ENCODE measurements around the gene TMEM79. TPM values are rescaled to one million over a fixed set of nuclear protein-coding genes. Genes with fewer than 3 reads are reported as not detected.

Gene TMEM79, protein sequence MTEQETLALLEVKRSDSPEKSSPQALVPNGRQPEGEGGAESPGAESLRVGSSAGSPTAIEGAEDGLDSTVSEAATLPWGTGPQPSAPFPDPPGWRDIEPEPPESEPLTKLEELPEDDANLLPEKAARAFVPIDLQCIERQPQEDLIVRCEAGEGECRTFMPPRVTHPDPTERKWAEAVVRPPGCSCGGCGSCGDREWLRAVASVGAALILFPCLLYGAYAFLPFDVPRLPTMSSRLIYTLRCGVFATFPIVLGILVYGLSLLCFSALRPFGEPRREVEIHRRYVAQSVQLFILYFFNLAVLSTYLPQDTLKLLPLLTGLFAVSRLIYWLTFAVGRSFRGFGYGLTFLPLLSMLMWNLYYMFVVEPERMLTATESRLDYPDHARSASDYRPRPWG
- 7.4 to 8.6 TPM (median 7.5 TPM) in 5 replicates for total RNA-seq (2022; extraction: Qiagen RNA extraction)

DNA sequence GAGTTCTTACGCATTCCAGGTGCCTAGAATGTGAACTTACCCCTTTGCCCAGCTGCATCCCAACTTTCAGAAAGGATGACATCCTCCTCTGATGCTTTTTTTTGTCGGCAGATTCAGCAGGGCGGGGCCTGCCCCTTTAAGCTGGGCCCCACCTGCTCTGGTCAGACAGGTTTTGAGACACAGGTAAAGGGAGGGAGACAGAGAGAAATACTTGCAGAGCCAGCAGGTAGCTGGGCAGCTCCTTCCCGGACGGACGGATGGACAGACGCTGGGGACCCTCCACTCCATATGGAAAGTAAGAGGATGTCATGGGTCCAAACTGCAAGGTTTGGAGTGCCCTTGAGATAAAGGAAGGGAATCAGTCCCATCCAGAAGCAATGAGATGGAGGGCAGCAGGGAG lies at the start of gene TMEM79:
Gene TMEM79, plus strand, starts transcription at position 214 of the 400 bp plus-strand sequence. CDS start 902 bp downstream, outside the sequence.

DNA sequence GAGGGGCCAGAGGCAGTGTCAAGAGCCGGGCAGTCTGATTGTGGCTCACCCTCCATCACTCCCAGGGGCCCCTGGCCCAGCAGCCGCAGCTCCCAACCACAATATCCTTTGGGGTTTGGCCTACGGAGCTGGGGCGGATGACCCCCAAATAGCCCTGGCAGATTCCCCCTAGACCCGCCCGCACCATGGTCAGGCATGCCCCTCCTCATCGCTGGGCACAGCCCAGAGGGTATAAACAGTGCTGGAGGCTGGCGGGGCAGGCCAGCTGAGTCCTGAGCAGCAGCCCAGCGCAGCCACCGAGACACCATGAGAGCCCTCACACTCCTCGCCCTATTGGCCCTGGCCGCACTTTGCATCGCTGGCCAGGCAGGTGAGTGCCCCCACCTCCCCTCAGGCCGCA lies 42.2 kb upstream of the TMEM79 start, which contains the start of gene BGLAP:
Gene BGLAP, plus strand, starts transcription at position 259 of the 400 bp plus-strand sequence. Its CDS starts 48 bp downstream, at position 307.

DNA sequence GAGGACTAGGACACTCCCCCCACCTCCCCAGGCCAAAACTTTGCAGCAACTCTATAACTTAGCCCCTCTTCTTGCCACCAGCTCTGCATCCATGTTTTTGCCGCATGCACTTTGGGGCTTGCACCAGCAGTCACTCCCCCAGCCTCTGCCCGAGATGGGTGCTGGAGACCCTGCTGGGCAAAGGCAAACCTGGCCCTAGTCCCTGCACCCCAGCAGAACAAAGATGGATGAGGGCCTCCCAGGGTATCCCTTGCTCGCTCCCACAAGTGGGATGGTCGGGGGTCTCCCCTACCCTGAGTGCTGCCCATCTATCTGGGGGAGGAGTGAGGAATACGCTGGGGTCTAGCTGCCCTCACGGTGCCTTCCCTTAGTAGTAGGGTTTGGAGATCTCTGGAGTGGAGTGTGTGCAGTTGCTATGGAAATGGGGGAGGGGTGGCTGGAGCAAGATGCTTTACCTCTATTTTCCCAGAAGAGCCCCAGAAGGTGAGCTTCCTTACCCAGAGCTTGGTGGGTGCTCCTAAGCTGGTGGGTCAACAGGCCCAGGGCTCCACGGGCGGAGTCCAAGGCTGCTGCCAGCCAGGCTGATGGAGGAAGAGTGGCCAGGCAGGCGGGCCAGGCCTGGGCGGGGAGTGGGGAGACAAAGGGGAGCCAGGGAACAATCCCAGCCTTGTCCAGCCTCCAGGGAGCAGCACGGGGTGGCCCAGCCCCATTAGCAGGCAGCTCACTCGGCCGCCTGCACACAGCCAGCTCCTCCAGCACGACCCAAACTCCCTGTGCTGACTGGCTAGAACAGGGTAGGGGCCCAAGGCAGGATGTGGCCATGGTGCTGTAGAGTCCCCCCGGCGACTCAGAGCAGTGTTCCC lies 36.4 kb upstream of the TMEM79 start, which contains the start of gene PAQR6:
Gene PAQR6, minus strand, starts transcription at position 597 of the 863 bp plus-strand sequence. CDS start 1,325 bp downstream, outside the sequence.

DNA sequence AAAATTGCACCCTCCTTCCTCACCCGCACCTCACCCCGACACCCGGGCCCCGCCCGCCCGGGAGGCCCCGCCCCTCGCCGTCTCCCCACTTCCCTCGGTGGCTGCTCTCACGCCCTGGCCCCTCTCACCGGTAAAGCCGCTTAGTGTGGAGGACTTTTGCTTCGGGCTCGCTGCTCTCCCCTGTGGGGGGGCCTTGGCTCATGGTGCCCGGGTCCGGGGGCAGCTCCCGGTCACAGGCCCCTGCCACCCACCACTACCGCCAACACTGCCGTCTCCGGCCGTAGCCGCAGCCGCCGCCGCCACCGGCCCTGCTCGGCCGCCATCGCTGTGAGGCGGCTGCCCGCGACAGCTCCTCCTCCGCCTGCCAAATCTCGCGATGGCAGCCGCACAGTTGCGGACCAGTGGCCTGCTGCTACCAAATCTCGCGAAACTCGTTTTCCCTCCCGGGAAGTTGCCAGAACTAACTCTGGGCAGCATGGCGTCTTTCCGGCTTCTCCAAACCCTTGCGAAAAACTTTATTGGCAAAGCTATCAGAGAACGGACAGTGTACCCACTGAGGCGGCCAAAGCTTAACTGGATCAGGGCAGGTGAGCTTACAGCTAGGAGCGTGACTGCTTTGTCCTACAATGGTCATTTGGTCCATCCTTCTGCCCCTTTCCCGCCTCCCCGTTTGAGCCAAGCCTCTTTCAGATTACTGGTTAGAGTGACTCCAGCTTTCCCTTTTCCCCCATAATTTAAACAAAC lies 1.5 kb upstream of the TMEM79 start, which contains the start of gene SMG5:
Gene SMG5, minus strand, starts transcription at position 347 of the 744 bp plus-strand sequence. Its CDS starts 145 bp downstream, at position 202.

DNA sequence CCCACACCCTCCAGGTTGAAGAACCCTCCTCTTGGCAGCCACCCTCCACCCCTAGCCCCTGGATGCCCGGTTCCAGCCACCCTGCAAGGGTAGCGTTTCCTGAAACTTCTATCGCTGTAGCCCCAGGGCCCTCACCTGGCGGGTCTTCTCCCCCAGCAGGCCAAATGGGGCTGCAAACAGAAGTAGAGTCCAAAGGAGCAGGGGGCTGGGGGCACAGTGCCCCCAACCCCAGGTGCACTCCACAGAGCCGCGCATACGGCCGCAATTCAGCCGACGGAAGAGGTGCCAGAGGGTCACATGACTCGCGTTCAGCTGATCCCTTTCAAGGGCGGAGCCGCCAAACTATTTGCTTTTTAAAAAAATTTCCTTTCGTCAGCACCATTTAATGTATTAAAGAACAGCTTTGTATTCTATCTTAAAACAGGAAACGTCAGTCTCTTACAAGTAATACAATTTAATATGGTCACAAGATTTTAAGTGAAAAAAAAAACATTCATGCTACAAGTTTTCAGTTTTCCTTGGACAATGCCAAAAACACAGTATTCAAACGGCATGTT lies 11.3 kb downstream of the TMEM79 start, which contains the start of gene GLMP:
Gene GLMP, minus strand, starts transcription at position 289 of the 557 bp plus-strand sequence. Its CDS starts 34 bp downstream, at position 255.

DNA sequence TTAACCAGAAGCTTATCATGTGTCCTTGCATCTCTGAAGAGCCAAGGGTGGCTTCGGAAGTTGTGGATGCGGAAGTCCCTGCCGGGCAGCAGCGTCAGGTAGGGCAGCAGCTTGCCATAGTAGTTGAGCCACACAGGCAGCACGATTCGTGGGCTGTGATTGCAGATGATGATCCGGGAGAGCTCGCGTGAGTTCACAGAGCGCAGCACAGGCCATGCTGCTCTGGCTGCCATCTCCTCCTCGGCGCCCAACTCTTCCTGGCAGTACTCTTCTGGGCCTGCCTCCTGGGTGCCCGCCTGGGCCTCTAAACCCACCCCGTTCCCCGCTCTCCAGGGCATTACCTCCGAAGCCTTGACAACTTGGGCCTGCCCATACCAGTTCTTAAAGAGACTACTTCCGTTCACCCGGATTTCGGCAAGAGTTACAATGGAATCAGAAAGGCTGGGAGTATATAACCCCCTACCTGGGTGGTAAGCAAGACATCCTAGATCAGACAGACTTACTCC lies 14.8 kb downstream of the TMEM79 start, which contains the start of gene VHLL:
Gene VHLL, minus strand, starts transcription at position 456 of the 506 bp plus-strand sequence. Its CDS starts 118 bp downstream, at position 338.

DNA sequence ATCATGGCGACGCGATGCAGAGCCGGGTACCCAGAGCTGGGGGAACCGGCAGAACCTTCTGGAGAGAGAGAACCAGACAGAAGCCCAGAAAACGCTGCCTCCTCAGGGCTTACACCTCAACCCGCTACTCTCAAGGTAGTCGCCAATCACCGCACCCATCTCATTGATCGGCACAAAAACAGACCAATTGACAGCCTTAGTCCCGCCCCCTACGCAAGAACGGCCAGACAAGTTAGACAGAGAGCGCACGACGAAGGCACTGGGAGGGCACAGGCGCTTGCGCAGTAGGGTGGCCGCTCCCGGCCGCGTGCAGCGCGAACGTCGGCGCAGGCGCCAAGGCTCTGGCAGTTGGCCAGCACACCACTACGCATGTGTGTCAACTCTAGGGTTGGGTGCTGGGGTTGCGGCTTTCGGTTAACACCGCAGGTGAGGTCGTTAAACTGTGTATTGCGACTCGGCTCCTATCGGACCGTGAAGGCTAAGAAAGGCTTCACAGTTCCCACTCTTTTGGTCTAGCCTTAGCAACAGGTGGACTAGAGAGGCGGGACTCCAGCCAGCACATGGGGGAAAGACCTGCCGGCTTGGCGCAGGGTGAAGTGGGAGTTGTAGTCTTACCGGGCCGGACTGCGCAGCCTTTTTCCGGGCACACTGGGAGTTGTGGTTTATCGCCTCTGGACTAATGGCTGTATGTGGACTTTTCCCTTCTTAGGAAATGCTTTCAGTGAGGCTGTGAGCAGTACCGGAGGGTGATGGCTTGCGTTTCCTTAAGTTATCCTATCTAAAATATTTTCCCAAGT lies 54.3 kb downstream of the TMEM79 start, which contains the start of the genes CCT3 and TSACC:
Gene CCT3, minus strand, starts transcription at position 113 of the 797 bp plus-strand sequence. Its CDS starts 108 bp downstream, at position 5.
Gene TSACC, plus strand, starts transcription at position 347 of the 797 bp plus-strand sequence. CDS start 1,232 bp downstream, outside the sequence.

Other genes starting within 250 kb of the TMEM79 start
- gene UBQLN4, start 230.5 kb upstream of the TMEM79 start, total RNA-seq (2022; extraction: Qiagen RNA extraction) = 34.3 to 41.2 TPM (median 40.5 TPM) in 5 replicates
- 140 to 156 TPM (median 148 TPM) in 5 replicates for gene LAMTOR2, start 229.5 kb upstream of the TMEM79 start, total RNA-seq (2022; extraction: Qiagen RNA extraction)
- gene RAB25, start 223.2 kb upstream of the TMEM79 start, total RNA-seq (2022; extraction: Qiagen RNA extraction) = 0.17 to 0.28 TPM in 2 of 5 replicates, not detected in the others
- 1.2 to 2.4 TPM (median 2.2 TPM) in 5 replicates for gene MEX3A, start 201.9 kb upstream of the TMEM79 start, total RNA-seq (2022; extraction: Qiagen RNA extraction)
- gene LMNA, start 169.6 kb upstream of the TMEM79 start, total RNA-seq (2022; extraction: Qiagen RNA extraction) = 697 to 752 TPM (median 725 TPM) in 5 replicates
- gene SEMA4A, start 130.7 kb upstream of the TMEM79 start, total RNA-seq (2022; extraction: Qiagen RNA extraction) = 0.36 to 0.43 TPM (median 0.40 TPM) in 5 replicates
- 25.7 to 32.0 TPM (median 27.0 TPM) in 5 replicates for gene SLC25A44, start 90.2 kb upstream of the TMEM79 start, total RNA-seq (2022; extraction: Qiagen RNA extraction)
- 47.7 to 63.9 TPM (median 60.3 TPM) in 5 replicates for gene PMF1, start 71.3 kb upstream of the TMEM79 start, total RNA-seq (2022; extraction: Qiagen RNA extraction)
- 0.16 to 0.62 TPM (median 0.30 TPM) in 3 of 5 replicates, not detected in the others for gene BGLAP, start 42.1 kb upstream of the TMEM79 start, total RNA-seq (2022; extraction: Qiagen RNA extraction)
- 2.7 to 4.3 TPM (median 3.3 TPM) in 5 replicates for gene PAQR6, start 36.3 kb upstream of the TMEM79 start, total RNA-seq (2022; extraction: Qiagen RNA extraction)
- 41.9 to 46.8 TPM (median 43.0 TPM) in 5 replicates for gene SMG5, start 1.5 kb upstream of the TMEM79 start, total RNA-seq (2022; extraction: Qiagen RNA extraction)
- gene GLMP, start 11.4 kb downstream of the TMEM79 start, total RNA-seq (2022; extraction: Qiagen RNA extraction) = 36.3 to 48.1 TPM (median 45.0 TPM) in 5 replicates
- gene VHLL, start 15.0 kb downstream of the TMEM79 start, total RNA-seq (2022; extraction: Qiagen RNA extraction) = not detected in 5 replicates
- gene CCT3, start 54.0 kb downstream of the TMEM79 start, total RNA-seq (2022; extraction: Qiagen RNA extraction) = 373 to 439 TPM (median 401 TPM) in 5 replicates
- 1.7 to 2.8 TPM (median 2.1 TPM) in 5 replicates for gene TSACC, start 54.2 kb downstream of the TMEM79 start, total RNA-seq (2022; extraction: Qiagen RNA extraction)
- gene RHBG, start 84.9 kb downstream of the TMEM79 start, total RNA-seq (2022; extraction: Qiagen RNA extraction) = 0.09 TPM in 1 of 5 replicates, not detected in the others
- gene MEF2D, start 216.4 kb downstream of the TMEM79 start, total RNA-seq (2022; extraction: Qiagen RNA extraction) = 23.9 to 32.3 TPM (median 27.1 TPM) in 5 replicates

Data from A549 treated with Hydrocortisone at 1 μM for 4 hours (cell line).